HG03064 (cell line): ENCODE results near the gene NOS2.
"Not testable (repeated sequence)": the region's sequence is repeated elsewhere in the genome, so short reads cannot be mapped to it uniquely, and the experiment has no call there.

Experiments used
- ATAC-seq: cut with Tn5 transposase; IDR thresholded peaks from one replicate; pipeline ENCODE4 v1.9.1; 2021; ENCODE audit warnings: low read depth; ENCODE audit not compliant: unreplicated experiment

NOS2 gene

DNA sequence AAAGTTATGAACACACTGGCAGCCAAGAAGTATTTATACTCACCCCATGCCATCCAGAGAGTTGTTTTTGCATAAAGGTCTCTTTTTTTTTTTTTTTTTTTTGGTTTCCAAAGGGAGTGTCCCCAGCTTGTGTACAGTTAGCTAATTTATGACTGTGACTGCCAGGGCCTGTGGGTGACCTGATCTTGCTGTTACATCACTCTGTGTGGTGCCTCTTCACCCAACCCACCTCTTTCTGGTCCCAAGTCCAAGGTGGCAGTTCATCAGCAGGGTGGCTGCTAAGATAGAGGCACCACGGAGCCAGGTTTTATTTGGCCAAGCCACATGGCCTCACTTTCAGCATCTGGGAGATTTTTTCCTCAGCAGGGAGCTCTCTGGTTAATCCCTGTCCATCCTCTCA, at the start of gene NOS2:
NOS2 (minus strand) TSS at position 8 of the 400 bp plus-strand sequence. CDS start 1,720 bp downstream, outside the sequence.
- ATAC-seq, result no peak

DNA sequence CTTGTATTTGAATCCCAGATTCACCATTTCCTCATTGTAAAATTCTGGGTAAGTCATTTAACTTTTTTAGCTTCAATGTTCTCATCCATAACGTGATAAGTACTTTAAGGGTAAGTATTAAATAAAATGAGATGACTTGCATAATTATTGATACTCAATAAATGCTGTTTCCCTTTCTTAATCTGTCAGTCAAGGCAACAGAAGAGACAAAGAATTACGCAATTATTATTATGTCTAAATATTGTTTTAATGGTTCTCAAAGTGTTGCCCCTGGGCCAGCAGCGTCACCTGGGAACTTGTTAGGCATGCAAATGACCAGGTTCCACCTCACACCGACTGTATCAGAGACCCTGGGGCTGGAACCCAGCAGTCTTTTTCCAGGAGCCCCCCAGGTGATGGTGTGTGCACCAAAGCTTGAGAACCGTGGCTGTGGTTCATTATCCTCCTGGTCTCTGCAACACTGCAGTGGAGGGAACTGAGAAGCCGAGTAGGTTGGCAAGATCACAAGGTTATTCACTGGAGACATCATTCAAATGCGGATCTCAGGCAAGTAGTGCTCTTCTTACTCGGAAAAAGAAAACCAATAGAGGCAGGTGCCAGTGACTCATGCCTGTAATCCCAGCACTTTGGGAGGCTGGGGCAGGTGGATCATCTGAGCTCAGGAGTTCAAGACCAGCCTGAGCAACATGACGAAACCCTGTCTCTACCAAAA, 49.3 kb upstream of the NOS2 start:
- no peak for ATAC-seq

DNA sequence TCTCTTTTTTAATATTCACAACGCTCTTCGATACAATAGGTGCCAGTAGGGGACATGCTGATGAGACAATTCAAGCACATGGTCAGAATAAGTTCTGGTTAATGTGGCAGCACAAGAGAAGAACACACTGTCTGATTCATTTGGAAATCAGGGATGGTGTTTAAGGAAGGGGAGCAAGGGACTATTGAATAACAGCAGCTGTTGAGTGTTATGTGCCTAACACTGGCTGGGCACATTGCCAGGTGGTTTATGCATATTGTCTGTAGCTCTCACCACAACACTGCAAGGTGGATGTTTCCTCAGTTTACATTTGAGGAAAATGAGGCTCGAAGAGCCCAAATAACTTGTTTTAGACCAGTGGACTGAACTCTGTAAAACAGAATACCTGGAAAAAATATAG, 48.6 kb upstream of the NOS2 start:
- no peak for ATAC-seq

DNA sequence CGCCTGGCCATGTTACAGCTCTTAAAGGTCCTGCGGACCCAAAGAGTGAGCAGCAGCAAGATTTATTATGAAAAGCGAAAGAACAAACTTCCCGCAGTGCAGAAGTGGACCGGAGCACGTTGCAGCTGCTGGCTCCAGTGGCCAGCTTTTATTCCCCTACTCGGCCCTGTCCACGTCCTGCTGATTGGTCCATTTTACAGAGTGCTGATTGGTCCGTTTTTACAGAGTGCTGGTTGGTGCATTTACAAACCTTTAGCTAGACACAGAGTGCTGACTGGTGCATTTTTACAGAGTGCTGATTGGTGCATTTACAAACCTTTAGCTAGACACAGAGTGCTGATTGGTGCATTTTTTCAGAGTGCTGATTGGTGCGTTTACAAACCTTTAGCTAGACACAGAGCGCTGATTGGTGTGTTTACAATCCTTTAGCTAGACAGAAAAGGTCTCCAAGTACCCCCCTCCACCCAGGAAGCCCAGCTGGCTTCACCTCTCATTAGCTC, 46.5 kb upstream of the NOS2 start:
- not testable (repeated sequence) for ATAC-seq

DNA sequence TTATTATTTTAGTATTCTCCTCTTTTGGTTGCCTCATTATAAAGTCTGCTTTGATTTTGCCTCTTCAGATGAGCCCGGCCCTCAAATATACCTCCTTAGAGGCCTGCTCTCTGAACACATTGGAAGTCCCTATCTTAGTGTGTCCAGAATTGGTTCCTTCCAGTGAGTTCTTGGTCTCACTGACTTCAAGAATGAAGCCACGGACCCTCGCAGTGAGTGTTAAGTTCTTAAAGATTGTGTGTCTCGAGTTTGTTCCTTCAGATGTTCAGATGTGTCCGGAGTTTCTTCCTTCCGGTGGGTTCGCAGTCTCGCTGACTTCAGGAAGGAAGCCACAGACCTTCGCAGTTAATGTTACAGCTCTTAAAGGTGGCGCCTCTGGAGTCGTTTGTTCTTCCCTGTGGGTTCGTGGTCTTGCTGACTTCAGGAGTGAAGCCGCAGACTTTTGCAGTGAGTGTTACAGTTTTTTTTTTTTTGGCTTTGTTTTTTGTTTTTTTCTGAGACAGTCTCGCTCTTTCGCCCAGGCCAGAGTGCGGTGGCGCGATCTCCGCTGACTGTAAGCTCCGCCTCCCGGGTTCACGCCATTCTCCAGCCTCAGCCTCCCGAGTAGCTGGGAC, 45.8 kb upstream of the NOS2 start:
- no peak for ATAC-seq

DNA sequence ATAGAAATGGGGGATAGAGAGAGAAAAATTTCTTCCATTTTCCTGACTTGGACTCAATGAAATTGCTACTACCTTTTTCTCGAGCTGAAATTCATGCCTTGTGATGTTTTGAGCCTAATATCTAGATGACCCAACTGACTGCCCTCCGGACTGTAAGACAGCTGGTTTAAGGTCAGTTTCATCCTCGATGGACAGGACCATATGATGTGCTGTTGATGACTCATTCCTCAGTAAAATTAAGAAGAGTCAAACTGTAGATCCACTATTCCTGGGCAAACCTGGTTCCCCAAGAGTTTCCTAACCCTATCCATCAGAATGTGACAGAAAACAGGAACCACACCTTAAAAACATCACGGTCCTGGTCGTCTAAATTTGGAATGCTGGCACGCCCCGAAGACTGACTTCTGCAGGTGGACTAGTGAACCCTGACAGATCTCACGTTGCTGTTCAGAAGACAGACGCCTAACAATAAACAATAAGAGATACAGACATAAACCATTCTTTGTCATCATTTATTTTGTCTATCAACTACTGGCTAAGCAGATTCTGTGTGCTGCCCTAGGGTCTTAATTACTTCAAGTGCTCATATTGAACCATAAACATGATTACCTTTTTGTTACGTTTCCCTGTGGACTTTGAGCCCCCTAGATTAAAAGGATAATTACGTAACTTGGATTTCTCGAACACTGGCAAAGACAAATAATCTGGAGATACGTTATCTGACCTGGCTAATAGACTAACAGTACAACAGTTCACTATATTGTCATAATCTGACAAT, 45.1 kb upstream of the NOS2 start:
- ATAC-seq, result no peak

DNA sequence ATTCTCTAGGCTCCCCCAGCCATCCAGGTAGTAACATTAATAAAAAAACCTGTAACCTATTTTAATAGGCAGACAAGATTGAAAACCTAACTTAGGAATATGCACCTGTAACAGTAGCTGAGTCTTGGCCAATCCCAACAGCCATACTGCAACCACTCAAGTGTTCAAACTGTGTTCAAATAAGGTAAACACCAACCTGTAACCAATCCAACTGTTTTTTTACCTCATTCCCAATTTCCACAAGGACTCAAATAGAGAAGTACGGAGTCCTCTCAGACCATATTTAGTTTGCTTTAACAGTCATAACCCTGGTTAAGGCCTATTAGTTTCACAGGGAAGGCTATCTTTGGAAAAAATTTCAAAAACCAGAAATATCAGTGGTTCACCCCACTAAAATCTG, 40.4 kb upstream of the NOS2 start:
- ATAC-seq, result no peak

DNA sequence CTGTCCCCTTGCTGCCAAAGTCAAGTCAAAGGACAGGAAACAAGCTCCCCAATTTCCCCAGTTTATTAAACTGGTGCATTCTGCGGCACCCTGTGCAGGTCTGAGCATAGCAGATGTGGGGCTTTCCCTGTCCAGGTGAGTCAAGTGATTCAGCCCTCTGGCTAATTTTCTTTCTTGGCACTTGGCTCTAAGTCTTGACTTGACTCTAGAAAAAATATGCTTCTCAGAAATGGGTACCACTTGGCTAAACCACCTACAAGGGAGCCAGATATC, 40.0 kb upstream of the NOS2 start:
- ATAC-seq, result not testable (repeated sequence)

DNA sequence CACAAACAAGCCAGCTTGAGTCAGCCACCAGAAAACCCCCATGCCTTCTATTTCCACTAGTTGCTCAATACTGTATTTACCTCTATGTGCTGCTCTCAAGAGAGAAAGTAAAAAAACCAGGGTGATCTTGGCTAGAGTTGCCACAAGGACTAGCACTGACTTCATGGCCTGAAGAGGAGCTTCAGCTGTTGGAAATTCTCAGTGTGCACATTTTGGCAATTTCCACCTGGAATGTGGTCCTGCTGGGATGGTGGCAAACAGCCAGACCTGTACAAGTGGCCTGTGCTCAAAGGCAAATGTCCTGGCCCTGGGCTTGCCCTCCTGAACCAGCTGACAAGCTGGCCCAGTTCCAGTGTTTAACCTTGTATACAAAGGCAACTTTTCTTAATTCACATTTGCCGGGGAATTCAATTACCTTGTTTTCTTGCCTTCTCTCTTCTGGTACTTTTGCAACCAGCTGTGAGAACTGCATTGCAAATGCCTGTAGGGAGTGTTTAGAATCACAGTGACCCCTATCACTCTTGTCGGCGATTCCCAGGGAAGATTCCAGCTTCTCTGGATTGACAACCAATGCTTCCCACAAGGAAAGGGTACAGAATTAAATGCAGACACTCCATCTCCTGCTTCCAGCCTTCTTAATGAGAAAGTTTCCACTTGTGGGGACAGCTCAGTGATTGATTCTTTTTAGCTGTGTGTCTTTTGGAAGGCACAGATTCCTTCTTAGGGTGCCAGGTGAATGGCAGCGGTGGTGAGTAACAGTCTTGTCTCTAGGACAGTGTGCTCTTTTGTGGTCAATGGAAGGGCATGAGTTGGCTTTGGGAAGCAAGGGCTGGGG, 39.5 kb upstream of the NOS2 start:
- not testable (repeated sequence) for ATAC-seq

DNA sequence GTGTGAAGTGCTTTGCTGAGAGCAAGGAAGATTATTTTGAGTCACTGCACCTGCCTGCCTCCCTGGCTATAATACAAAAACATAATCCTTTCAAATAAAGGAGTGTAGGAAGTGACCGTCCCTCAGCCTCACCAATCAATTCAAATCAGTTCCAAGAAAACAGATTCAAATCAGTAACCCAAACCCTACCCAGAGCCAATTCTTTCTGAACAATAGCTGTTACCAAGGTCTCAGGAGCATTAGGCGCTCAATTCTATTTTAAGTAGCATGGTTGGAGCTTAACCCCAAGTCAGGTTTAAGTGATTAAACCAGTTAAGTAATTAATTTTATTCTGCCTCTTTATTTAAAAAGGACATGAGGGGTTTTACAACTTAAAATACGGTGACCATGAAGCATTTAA, 38.3 kb upstream of the NOS2 start:
- not testable (repeated sequence) for ATAC-seq

DNA sequence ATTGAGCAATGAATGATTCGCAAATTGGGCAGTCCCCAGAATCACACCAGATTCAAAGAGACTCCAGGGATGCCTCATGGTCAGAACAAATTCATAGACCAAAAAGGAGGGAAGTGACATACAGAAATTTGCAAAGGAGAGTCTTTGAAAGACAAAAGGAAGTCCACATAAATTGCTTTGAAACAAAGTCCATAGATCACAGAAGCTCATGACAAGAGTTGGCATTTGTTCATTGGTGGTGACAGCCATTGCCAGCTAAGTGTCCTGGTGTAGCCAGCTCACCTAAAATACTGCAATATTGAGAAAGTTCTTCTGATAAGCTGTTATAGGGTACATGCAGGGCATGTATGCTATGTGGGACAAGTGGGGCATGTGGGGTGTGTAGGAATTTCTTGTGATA, 37.4 kb upstream of the NOS2 start:
- ATAC-seq, result not testable (repeated sequence)

DNA sequence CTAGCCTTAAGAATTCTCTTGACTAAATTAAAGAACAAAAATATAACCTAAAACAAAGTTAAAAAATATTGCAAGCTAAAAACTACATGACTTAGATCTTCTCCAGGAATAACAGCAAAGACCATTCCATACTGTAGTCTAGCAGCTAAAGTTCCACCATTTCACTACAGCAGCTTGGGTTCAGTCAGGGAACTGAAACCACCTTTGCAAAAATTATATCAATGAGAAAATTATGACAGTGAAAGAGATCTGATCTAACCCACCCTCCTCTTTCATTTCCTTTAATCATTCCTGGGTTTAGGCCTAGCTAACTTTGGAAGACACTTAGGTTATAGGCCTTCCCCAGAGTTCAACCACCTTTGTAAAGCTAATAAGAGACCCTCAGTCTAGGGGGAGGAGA, 36.3 kb upstream of the NOS2 start:
- ATAC-seq, result no peak

DNA sequence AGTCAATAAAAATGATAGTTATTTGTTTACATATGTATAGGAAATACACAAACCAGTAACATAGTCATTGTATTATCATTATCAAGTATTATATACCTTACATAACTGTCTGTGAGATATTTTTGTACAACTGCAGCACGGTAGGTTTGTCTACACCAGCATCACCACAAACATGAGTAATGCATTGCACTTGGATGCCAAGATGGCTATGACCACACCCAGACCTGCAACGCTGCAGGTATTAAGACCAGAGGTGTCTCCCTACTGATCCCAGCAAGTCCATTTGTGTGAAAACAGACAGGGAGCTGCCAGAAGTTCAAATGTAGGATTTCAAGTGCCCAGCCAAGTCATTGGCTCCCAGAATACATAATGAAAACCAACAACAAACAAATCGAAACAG, 34.2 kb upstream of the NOS2 start:
- ATAC-seq, result no peak

DNA sequence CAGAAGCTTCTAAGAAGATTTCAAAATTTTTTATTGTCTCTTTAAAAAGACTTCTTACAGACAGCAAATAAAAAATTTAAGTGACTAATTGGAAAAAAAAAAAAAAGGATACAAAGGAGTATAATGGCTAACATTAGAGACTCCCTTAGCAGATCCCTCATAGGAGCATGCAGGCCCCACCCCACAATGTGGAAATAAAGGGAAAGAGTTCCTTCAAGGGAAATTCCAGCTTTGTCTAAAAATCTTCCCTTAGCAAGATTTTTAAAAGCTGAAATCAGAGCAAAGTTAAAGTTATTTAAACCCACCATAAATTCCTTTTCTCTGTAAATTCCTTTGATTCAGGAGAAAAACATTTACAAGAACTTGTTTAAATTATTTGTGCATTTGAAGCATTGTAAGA, 32.5 kb upstream of the NOS2 start:
- no peak for ATAC-seq

DNA sequence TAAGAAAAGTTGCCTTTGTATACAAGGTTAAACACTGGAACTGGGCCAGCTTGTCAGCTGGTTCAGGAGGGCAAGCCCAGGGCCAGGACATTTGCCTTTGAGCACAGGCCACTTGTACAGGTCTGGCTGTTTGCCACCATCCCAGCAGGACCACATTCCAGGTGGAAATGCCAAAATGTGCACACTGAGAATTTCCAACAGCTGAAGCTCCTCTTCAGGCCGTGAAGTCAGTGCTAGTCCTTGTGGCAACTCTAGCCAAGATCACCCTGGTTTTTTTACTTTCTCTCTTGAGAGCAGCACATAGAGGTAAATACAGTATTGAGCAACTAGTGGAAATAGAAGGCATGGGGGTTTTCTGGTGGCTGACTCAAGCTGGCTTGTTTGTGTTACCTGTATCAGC, 29.6 kb upstream of the NOS2 start:
- ATAC-seq, result not testable (repeated sequence)

DNA sequence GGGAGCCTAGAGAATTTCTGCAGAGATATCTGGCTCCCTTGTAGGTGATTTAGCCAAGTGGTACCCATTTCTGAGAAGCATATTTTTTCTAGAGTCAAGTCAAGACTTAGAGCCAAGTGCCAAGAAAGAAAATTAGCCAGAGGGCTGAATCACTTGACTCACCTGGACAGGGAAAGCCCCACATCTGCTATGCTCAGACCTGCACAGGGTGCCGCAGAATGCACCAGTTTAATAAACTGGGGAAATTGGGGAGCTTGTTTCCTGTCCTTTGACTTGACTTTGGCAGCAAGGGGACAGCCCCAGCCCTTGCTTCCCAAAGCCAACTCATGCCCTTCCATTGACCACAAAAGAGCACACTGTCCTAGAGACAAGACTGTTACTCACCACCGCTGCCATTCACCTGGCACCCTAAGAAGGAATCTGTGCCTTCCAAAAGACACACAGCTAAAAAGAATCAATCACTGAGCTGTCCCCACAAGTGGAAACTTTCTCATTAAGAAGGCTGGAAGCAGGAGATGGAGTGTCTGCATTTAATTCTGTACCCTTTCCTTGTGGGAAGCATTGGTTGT, 28.9 kb upstream of the NOS2 start:
- ATAC-seq, result not testable (repeated sequence)

DNA sequence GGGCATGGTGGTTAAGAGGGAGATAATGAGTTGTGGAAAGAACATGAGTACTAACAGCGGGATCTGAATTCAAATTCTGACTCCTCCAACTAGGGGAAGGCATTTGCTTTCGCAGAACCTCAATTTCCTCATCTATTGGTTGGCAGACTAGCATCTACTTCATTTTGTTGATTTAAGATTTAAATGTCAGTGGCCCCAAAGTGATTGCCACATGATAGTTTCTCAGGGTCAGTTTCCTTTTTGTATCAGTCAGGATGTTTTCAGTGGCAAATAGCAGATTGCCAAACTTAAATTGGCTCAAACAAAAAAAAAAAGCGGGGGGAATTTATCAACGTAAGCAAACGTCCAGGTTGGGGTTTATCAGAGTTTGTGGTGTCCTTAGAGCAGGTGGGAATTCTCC, 25.1 kb upstream of the NOS2 start:
- ATAC-seq, result no peak

DNA sequence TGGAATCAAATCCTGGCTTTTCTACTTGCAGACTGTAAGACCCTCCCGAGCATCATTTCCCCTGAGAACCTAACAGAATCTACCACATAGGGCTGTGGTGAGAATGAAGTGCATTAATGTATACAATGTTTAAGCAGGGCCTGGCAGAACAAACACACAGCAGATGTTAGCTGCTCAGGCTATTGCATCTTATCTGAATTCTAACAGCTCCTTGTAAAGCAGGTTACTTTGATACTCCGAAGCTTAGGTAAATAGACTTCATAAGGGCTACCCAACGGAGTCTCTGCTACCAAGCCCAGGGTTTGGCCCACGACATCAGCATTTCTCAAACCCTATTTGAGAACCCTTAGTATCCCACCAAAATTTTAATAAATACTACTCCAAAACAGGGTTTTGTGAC, 24.4 kb upstream of the NOS2 start:
- no peak for ATAC-seq

DNA sequence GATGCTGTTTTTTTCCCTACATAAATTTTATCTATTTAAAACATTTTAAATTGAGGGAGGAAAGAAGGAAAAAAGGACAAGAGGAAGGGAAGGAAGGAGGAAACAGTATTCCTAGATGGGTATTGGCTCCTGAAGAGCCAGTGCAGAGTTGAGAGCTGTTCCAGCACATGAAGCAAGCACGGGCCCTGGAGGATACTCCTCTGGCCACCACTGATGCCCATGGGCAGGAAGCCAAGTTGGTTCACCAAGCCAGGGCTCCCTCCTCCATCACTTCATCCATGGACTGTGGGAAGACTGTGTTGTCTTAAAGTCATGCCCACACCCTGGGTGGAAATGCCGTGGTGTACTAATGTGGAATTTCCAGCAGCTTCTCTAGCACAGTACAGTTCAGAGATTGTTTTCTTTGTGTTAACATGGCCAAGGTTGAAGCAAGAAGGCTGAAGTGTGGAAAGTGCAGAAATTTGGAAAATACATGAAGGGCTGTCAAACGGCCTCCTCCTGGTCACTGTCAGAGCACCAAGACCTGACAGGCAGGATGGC, 23.9 kb upstream of the NOS2 start:
- no peak for ATAC-seq

DNA sequence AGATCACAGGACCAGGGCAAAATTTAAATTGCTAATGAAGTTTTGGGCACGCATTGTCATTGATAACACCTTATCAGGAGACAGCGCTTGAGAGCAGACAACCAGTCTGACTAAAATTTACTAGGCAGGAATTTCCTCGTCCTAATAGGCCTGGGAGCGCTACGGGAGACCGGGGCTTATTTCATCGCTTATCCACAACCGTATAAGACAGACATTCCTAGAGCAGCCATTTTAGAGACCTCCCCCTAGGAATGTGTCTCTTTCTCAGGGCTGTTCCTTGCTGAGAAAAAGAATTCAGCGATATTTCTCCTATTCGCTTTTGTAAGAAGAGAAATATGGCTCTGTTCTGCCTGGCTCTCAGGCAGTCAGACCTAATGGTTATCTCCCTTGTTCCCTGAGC, 21.8 kb upstream of the NOS2 start:
- not testable (repeated sequence) for ATAC-seq
